ENCODE measurements around the gene CREB3L4.

The CREB3L4 gene

GRCh38 chr1:153967107-153967999 is at the start of gene CREB3L4:
TSS of gene CREB3L4 (plus strand) at chr1:153967902. CDS start at chr1:153968526, 624 bp downstream.
- H3K27me3 Mint-ChIP-seq (ENCODE audit: low read depth, poor library complexity) = no peaks in the 10 kb centered on the region

GRCh38 chr1:153919876-153920852 is 47.5 kb upstream of the CREB3L4 start:
- Mint-ChIP-seq H3K4me3 (peak overlapping the region; percentile 93), H3K27me3 (ENCODE audit: low read depth, poor library complexity) (no peaks in the 10 kb centered on the region), H3K36me3 (ENCODE audit: low read depth) (peaks cover 13% of the 10 kb centered on the region), H3K4me1 (peaks cover 49% of the 10 kb centered on the region), H3K27ac (peak overlapping the region; percentile 89), H3K9me3 (no peaks in the 10 kb centered on the region)
- DNase-seq = no peak
- TF ChIP-seq CTCF (IDR thresholded peaks at IDR 0.05) = no peak

More at GRCh38 chr1:153967107-153967999, at the start of gene CREB3L4:
- TF ChIP-seq CTCF (IDR thresholded peaks at IDR 0.05) = no peak
- Mint-ChIP-seq H3K9me3 (no peaks in the 10 kb centered on the region), H3K4me3 (peak within 1 kb of the TSS; percentile 93), H3K36me3 (ENCODE audit: low read depth) (peaks cover 8% of the 10 kb centered on the region), H3K4me1 (peaks cover 60% of the 10 kb centered on the region), H3K27ac (peak within 1 kb of the TSS; percentile 100)
- peak; percentile 92 for DNase-seq

GRCh38 chr1:153921080-153921802 is 46.5 kb upstream of the CREB3L4 start:
- no peak for TF ChIP-seq CTCF (IDR thresholded peaks at IDR 0.05)
- Mint-ChIP-seq H3K27ac (peak overlapping the region; percentile 88), H3K27me3 (ENCODE audit: low read depth, poor library complexity) (no peaks in the 10 kb centered on the region), H3K4me1 (peaks cover 49% of the 10 kb centered on the region), H3K36me3 (ENCODE audit: low read depth) (peaks cover 3% of the 10 kb centered on the region), H3K9me3 (no peaks in the 10 kb centered on the region), H3K4me3 (peak overlapping the region; percentile 93)
- no peak for DNase-seq

- no peaks in the 10 kb centered on the region for H3K9me3 Mint-ChIP-seq
- no peaks in the 10 kb centered on the region for H3K27me3 Mint-ChIP-seq (ENCODE audit: low read depth, poor library complexity)
- H3K36me3 Mint-ChIP-seq (ENCODE audit: low read depth) = no peaks in the 10 kb centered on the region
- H3K27ac Mint-ChIP-seq = peak overlapping the region; percentile 88
- TF ChIP-seq CTCF (IDR thresholded peaks at IDR 0.05) = no peak
- H3K4me3 Mint-ChIP-seq = peak overlapping the region; percentile 93
- DNase-seq = no peak
- peaks cover 49% of the 10 kb centered on the region for H3K4me1 Mint-ChIP-seq
These were observed 46.0 kb upstream of the CREB3L4 start for GRCh38 chr1:153921803-153922075.

GRCh38 chr1:153922076-153922971 is 45.4 kb upstream of the CREB3L4 start:
- Mint-ChIP-seq H3K4me1 (peaks cover 49% of the 10 kb centered on the region), H3K4me3 (peak overlapping the region; percentile 93), H3K9me3 (no peaks in the 10 kb centered on the region), H3K27ac (peak overlapping the region; percentile 88), H3K36me3 (ENCODE audit: low read depth) (no peaks in the 10 kb centered on the region), H3K27me3 (ENCODE audit: low read depth, poor library complexity) (no peaks in the 10 kb centered on the region)
- no peak for TF ChIP-seq CTCF (IDR thresholded peaks at IDR 0.05)
- peak; percentile 69 for DNase-seq

Measured in nephron progenitor cell (in vitro differentiated cells).